BLaER1 (cell line): ENCODE results near the gene TLR3.
A peak's percentile ranks its signal among the peaks of the same experiment; 100 is the strongest.
"Not testable (repeated sequence)": the region's sequence is repeated elsewhere in the genome, so short reads cannot be mapped to it uniquely, and the experiment has no call there.

ENCODE experiments used
- H3K27ac ChIP-seq: shearing (Covaris generic); formaldehyde crosslinking; 2 replicates; pipeline ENCODE4 v1.8.1; 2022
- H3K27me3 ChIP-seq: shearing (Covaris generic); formaldehyde crosslinking; 2 replicates; pipeline ENCODE4 v1.8.1; 2022
- H3K36me3 ChIP-seq: shearing (Covaris generic); formaldehyde crosslinking; 2 replicates; pipeline ENCODE4 v1.8.1; 2022
- H3K4me1 ChIP-seq: shearing (Covaris generic); formaldehyde crosslinking; 2 replicates; pipeline ENCODE4 v1.8.1; 2022
- H3K4me2 ChIP-seq: shearing (Covaris generic); formaldehyde crosslinking; 2 replicates; pipeline ENCODE4 v1.8.1; 2022
- H3K4me3 ChIP-seq: shearing (Covaris generic); formaldehyde crosslinking; 2 replicates; pipeline ENCODE4 v1.8.1; 2022
- H3K9ac ChIP-seq: shearing (Covaris generic); formaldehyde crosslinking; 2 replicates; pipeline ENCODE4 v1.8.1; 2022
- H3K9me3 ChIP-seq: shearing (Covaris generic); formaldehyde crosslinking; 2 replicates; pipeline ENCODE4 v1.8.1; 2022
- H4K20me1 ChIP-seq: shearing (Covaris generic); formaldehyde crosslinking; 2 replicates; pipeline ENCODE4 v1.8.1; 2022
- Cebpa-rat ChIP-seq: shearing (Covaris generic); IDR thresholded peaks from 2 replicates; pipeline ENCODE4 v1.8.1; 2022

The TLR3 gene

GRCh38 chr4:186029571-186030398, 39.2 kb upstream of the TLR3 start:
- Histone ChIP-seq H3K4me1 (peaks cover 35% of the 10 kb centered on the region), H3K27ac (no peak overlapping the region), H3K4me3 (no peak overlapping the region), H3K27me3 (no peaks in the 10 kb centered on the region), H4K20me1 (no peaks in the 10 kb centered on the region), H3K36me3 (no peaks in the 10 kb centered on the region), H3K9ac (no peak overlapping the region), H3K4me2 (peak overlapping the region; percentile 40), H3K9me3 (peaks cover 44% of the 10 kb centered on the region)
- TF ChIP-seq Cebpa-rat: no peak

- H3K27ac ChIP-seq: no peak overlapping the region
- H3K4me3 ChIP-seq: no peak overlapping the region
- H3K9ac ChIP-seq: no peak overlapping the region
- no peaks in the 10 kb centered on the region for H3K27me3 ChIP-seq
- H3K36me3 ChIP-seq: no peaks in the 10 kb centered on the region
- H3K4me1 ChIP-seq: peaks cover 29% of the 10 kb centered on the region
- TF ChIP-seq Cebpa-rat: no peak
- H3K9me3 ChIP-seq: peaks cover 50% of the 10 kb centered on the region
- H3K4me2 ChIP-seq: peak overlapping the region; percentile 40; the same call in 1 of the 2 replicates
- H4K20me1 ChIP-seq: no peaks in the 10 kb centered on the region
These were observed 38.6 kb upstream of the TLR3 start for GRCh38 chr4:186030399-186030775.

GRCh38 chr4:186030795-186031194, 38.2 kb upstream of the TLR3 start:
- H3K4me2 ChIP-seq: peak overlapping the region; percentile 40; the same call in 1 of the 2 replicates
- H3K9ac ChIP-seq: no peak overlapping the region
- peaks cover 25% of the 10 kb centered on the region for H3K4me1 ChIP-seq
- TF ChIP-seq Cebpa-rat: no peak
- no peaks in the 10 kb centered on the region for H3K36me3 ChIP-seq
- peaks cover 54% of the 10 kb centered on the region for H3K9me3 ChIP-seq
- no peaks in the 10 kb centered on the region for H3K27me3 ChIP-seq
- H3K27ac ChIP-seq: no peak overlapping the region
- no peak overlapping the region for H3K4me3 ChIP-seq
- no peaks in the 10 kb centered on the region for H4K20me1 ChIP-seq

DNA sequence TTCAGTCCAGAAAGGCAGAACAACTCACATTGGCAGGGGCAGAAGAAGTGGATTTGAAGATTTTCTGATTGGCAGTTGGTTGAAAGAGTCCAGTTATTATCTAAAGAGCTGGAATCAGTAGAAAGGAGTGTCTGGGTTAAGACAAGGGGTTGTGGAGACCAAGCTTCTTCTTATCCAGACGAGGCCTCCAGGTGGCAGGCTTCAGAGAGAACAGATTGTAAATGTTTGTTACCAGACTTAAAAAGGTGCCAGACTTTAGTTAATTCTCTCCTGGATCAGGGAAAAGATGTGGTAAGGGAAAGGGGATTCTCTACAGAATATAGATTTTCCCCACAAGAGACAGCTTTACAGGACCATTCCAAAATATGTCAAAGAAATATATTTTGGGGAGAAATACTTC, 36.7 kb upstream of the TLR3 start:
- H3K27ac ChIP-seq: no peak overlapping the region
- peaks cover 20% of the 10 kb centered on the region for H3K4me1 ChIP-seq
- H3K9me3 ChIP-seq: peaks cover 54% of the 10 kb centered on the region
- H3K9ac ChIP-seq: no peak overlapping the region
- H4K20me1 ChIP-seq: no peaks in the 10 kb centered on the region
- no peak overlapping the region for H3K4me2 ChIP-seq
- H3K4me3 ChIP-seq: no peak overlapping the region
- no peaks in the 10 kb centered on the region for H3K36me3 ChIP-seq
- H3K27me3 ChIP-seq: no peaks in the 10 kb centered on the region
- no peak for TF ChIP-seq Cebpa-rat

- H3K27ac ChIP-seq: no peak overlapping the region
- TF ChIP-seq Cebpa-rat: no peak
- peaks cover 47% of the 10 kb centered on the region for H3K9me3 ChIP-seq
- H4K20me1 ChIP-seq: no peaks in the 10 kb centered on the region
- H3K4me3 ChIP-seq: no peak overlapping the region
- H3K4me1 ChIP-seq: peaks cover 20% of the 10 kb centered on the region
- H3K9ac ChIP-seq: no peak overlapping the region
- H3K4me2 ChIP-seq: no peak overlapping the region
- no peaks in the 10 kb centered on the region for H3K27me3 ChIP-seq
- H3K36me3 ChIP-seq: no peaks in the 10 kb centered on the region
These were observed 35.9 kb upstream of the TLR3 start for GRCh38 chr4:186033027-186033426.

DNA sequence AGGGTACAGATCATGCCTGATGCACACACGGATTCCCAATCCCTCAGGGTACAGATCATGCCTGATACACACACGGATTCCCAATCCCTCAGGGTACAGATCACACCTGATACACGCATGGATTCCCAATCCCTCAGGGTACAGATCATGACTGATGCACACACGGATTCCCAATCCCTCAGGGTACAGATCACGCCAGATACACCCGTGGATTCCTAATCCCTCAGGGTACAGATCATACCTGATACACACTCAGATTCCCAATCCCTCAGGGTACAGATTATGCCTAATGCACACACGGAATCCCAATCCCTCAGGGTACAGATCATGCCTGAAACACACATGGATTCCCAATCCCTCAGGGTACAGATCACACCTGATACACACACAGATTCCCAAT, 34.3 kb upstream of the TLR3 start:
- H4K20me1 ChIP-seq, H3K36me3 ChIP-seq, H3K27ac ChIP-seq, H3K27me3 ChIP-seq, H3K4me3 ChIP-seq, H3K4me2 ChIP-seq, H3K9ac ChIP-seq: not testable (repeated sequence)
- H3K9me3 ChIP-seq: peaks cover 38% of the 10 kb centered on the region
- peaks cover 16% of the 10 kb centered on the region for H3K4me1 ChIP-seq

DNA sequence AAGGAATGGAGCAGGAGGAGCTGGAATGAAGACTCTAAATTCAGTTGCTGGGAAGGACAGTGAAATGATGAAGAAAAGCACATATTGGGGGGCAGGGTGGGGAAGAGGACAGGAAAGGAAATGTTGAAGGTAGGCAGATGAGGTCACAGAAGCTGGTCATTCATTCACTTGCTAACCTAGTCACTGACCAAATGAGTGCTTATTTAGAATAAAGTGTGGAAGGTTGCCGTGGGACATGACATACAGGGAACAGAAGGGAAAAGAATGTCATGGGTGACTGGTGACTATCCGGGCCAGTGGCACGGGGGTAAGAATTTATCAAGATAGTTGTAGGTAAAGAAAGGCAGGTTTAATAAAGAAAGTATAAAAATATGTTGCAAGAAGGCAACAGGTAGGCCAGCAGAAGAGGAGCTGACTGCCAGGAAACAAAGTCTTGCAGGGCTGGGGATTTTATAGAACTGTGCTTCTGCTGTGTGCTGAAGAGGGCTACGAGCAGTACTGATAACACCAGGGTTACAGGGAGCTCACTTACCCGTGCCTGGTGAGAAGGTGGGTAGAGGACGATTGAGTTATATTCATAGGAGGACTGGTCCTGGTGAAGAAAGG, 31.9 kb upstream of the TLR3 start:
- Histone ChIP-seq H3K4me2 (no peak overlapping the region), H3K27ac (no peak overlapping the region), H3K4me3 (no peak overlapping the region), H3K27me3 (no peaks in the 10 kb centered on the region), H3K4me1 (no peaks in the 10 kb centered on the region), H3K36me3 (no peaks in the 10 kb centered on the region), H3K9ac (no peak overlapping the region), H3K9me3 (peaks cover 38% of the 10 kb centered on the region), H4K20me1 (no peaks in the 10 kb centered on the region)
- TF ChIP-seq Cebpa-rat: no peak

- Histone ChIP-seq H3K4me1 (no peaks in the 10 kb centered on the region), H3K9me3 (peaks cover 35% of the 10 kb centered on the region), H3K27me3 (no peaks in the 10 kb centered on the region), H3K9ac (no peak overlapping the region), H3K4me3 (no peak overlapping the region), H3K27ac (no peak overlapping the region), H3K4me2 (no peak overlapping the region), H3K36me3 (no peaks in the 10 kb centered on the region), H4K20me1 (no peaks in the 10 kb centered on the region)
- no peak for TF ChIP-seq Cebpa-rat
These were observed 31.0 kb upstream of the TLR3 start for GRCh38 chr4:186037692-186038658.

DNA sequence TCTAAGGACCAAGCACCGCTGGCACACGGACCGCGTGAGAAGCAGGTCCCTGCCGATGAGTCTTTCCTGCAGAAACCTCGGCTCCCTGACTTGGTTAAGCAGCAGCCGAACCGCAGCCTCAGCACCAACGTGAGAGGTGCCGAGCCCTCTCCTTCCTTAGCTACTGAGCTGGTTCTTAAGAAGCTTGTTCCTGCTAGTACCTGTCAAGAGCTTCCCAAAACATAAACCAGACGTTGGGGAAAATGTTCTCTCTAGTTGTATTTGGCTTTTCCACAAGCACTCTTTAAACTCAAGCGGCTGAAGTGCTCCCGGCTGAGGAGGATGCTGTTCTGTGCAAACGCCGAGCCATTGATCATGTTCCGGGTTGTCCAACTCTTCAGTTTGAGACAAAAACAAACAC, 29.3 kb upstream of the TLR3 start:
- Histone ChIP-seq H3K27ac (no peak overlapping the region), H4K20me1 (no peaks in the 10 kb centered on the region), H3K4me2 (no peak overlapping the region), H3K9ac (no peak overlapping the region), H3K27me3 (no peaks in the 10 kb centered on the region), H3K9me3 (peaks cover 18% of the 10 kb centered on the region), H3K4me1 (no peaks in the 10 kb centered on the region), H3K4me3 (no peak overlapping the region), H3K36me3 (no peaks in the 10 kb centered on the region)
- TF ChIP-seq Cebpa-rat: no peak
